Right kidney (tissue), 1 donor: ENCODE results near the gene CCDC63.

ENCODE experiments used
- DNase-seq: peaks from one replicate; pipeline ENCODE4 v3.0.0-alpha.2; 2016

CCDC63 gene

DNA sequence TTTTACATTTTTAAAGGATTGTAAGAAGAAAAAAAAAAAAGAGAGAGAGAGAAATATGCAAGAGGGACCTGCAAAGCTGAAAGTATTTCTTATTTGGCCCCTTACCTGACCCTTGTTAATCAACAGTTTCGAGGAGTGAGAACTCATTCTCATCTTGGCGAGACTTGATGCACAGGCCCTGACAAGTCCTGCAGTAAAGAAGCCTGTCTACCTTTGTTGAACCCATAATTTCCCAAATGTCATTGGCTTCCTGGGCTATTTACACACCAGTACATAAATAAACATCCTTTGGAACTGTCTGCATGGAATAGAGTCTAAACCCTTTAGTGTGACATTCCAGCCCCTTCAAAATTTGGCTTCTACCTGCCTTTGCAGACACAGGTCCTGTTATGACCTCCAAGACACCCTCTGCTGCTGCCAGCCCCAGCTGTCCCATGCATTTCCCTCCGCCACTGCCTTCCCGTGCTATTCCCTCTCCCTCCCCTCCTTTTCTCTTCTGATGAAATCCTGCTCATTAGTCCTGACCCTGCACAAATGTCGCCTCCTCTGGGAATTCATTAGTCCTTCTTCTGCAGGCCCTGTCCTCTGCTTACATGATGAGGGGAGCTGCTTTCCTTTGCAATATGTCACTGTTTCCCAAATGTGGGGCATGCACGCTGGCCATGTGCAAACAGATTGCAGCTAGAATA is 38.5 kb downstream of the CCDC63 start:
- DNase-seq, result no peak

DNA sequence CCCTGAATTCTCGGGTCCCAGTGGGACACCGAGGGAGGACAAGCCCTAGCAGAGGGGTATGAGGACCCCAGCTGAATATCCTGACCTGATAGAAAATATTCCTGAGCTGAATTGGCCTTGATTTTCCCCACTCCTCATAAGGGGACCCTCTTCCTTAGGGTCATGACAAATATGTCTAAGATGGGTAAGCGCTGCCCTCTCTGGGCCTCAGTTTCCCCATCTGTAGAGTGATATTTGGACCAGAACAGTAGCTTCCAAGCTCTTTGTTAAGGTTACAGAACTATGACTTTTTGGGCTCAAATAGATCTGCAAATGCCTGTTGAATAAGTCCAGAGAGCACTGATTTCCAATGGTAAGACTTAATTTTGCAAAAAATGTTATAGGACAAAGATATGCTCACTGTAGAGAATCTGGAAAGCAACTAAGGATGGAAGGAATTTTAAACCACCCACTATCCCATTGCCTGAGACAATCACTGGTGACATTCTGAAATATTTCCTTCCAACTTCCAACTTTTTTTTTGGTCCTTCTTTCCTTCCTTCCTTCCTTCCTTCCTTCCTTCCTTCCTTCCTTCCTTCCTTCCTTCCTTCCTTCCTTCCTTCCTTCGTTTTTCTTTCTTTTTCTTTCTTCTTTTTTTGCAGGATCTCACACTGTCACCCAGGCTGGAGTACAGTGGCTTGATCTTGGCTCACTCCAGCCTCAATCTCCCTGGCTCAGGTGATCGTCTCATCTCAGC is 41.6 kb downstream of the CCDC63 start:
- no peak for DNase-seq

DNA sequence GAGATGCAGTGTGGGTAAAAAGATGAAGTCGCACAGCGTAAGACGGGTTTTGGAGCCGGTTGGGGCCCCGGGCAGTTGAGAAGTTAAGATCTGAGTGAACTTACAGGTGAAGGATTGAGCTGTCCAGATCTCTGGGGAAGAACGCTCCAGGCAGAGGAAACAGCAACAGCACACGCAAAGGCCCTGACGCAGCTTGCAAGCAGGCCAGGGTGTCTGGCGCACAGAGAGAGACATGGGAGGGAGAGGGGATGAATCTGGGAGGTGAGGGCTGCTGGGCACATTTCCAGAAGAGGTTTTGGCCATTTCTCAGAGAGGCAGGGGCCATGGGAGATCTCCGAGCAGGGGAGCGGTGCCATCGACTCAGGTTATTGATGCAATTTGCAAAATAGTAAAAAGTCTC is 42.6 kb downstream of the CCDC63 start:
- DNase-seq, result no peak

DNA sequence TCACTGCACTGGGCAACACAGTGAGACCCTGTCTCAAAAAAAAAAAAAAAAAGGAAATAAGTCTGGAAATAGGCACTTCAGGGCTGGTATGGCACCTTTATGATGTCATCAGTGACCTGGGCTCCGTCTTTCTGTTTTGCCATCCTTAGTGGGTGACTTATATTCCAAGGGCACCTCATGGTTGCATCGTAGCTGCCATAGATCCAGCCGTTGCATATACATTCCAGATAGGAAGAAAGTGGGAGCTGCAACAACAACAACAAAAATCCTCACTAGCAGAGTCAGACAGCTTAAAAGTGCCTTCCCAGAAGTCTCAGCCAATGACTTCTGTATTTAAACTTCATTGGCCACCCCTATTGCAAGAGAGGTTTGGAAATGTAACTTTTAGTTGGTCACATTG is 47.2 kb downstream of the CCDC63 start:
- peak; percentile 17 for DNase-seq

DNA sequence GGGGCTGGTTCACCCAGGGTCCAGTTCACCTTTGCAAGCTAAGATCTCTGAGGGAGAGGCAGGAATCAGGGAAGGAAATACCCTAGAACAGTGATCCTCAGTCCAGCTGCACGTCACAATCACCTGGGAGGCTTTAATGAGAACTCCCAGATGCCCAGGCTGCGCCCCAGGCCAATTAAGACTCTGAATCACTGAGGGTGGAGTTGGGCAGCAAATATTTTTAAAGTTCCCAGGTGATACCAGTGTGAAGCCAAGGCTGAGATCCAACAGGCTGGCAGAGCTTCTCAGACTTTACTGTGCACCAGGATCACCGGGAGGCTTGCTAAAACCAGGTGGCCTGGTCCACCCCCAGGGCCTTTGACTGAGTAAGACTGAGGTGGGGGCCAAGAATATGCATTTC is 49.8 kb downstream of the CCDC63 start:
- no peak for DNase-seq

DNA sequence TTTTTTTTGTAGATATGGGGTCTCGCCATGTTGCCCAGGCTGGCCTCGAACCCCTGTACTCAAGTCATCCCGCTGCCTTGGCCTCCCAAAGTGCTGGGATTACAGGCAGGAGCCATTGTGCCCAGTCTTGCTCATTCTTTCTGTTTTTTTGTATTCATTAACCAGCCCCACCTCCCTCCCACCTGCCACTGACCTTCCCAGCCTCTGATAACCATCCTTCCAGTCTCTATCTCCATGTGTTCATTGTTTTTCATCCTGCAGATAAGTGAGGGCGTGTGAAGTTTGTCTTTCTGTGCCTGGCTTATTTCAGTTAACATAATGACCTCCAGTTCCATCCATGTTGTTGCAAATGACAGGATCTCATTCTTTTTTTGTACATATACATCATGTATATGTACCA is 54.6 kb downstream of the CCDC63 start:
- no peak for DNase-seq

DNA sequence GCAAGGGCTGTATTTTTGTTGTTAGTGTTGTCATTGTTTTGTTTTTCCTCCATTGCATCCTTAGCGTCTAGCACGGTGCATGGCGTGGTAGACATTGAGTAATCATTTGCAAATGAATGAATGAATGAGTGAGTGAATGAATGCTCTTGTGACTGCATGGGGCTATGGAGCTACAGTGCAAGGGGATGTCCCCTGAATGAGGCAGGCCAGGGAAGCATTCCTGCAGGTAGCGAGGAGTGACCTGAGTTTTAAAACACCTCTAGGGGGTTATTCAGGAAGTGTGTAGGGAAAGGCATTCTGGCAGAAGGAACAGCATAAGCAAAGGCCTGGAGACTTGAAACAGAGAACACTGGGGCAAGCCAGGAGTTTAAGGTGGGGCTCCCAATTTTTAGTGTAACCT is 56.7 kb downstream of the CCDC63 start:
- DNase-seq, result no peak

DNA sequence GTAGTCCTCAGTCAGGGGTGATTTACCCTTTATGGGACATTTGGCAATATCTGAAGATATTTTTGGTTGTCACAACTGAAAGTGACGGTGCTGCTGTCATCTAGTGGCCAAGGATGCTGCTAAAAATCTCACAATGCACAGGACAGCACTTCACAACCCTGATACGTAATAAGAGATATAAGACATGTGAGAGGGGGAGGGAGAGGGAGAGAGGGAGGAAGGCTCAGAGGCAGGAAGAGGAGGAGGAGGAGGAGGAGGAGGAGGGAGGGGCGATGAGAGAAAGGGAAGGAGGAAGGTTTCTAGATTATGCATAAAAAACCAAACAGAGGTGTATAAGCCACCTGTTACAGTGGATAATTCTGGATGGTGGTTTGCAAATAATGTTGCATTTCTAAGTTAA is 59.3 kb downstream of the CCDC63 start:
- DNase-seq, result no peak

DNA sequence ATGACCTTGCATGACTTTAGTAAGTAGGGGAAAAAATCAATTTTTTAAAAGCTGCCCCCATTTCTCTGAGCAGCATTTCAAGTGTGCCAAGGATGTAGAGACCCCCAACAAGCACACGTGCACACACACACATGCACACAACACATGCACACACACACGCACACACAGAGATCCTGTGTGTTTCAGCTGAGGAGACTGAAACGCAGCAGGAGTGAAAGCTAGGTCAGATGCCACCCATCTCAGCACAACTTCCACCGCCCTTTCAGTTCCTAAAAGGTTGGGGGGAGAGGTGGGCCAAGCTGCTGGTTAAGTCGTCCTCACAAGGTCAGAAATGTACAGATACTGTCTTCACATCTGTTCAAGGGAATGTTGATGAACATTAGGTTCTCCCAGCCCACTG is 59.7 kb downstream of the CCDC63 start:
- DNase-seq, result no peak

DNA sequence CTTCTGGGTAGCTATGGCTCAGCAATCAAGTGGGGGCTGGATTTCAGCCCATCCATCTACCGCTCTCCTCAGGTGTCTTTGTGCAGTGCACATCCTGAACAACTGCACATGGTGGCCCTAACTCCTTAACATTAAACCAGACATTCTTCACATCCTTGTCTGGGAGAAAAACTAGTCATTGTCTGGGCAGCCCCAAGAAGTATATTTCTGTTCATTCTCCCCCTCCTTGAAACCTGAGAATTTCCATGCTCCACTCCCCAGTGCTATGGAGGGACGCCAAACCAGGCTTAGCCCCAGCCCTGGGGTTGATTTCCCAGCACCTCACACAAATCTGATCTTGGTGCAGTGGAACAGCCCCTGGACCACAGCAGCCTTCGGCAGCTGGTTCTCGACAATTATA is 60.2 kb downstream of the CCDC63 start:
- no peak for DNase-seq

DNA sequence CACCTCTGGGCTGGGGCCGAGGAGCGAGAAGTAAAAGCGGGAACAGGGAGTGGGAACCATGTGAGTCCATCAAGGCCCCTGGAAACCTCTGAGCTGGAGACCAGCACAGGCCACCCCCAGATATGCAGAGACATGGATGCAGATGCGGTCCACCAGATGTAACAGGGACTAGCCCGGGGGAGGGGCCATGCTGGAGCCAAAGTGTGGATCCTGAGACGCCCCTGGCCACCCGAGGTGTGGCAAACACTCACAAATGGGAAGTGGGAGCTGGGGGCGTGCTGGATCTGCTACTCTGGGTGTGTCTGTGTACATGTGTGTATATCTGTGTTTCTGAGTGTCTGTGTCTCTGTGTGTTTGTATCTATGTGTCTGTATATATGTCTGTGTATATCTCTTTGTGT is 60.8 kb downstream of the CCDC63 start:
- no peak for DNase-seq

DNA sequence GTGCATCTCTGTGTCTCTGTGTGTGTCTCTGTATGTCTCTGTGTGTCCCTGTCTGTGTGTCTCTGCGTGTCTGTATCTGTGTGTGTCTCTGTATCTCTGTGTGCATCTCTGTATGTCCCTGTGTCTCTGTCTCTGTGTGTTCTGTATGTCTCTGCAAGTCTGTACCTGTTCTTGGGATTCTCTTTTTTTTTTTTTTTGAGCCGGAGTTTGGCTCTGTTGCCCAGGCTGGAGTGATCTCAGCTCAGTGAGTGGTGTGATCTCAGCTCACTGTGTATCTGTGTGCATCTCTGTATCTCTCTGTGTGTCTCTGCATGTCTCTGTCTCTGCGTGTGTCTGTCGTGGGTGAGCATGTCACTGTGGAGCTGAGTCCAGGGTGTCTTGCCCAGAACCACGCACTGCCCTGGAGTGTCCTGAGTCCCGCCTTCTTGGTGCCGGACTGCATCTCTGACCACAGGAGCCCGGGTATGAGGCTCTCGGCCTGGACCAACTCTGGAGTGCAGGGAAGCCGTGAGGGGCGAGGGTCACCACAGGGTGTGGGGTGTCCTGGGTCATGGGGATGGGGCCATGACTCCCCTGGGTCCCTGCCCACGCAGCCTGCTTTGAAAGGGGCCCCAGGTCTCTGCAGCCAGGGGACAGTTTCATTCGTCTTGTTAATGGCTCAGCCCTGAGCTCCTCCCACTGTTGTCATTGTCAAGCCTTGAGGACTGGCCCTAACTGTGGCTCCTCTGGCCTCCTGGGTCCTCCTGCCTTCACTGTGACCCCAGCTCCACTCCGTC is 61.8 kb downstream of the CCDC63 start:
- DNase-seq, result no peak

DNA sequence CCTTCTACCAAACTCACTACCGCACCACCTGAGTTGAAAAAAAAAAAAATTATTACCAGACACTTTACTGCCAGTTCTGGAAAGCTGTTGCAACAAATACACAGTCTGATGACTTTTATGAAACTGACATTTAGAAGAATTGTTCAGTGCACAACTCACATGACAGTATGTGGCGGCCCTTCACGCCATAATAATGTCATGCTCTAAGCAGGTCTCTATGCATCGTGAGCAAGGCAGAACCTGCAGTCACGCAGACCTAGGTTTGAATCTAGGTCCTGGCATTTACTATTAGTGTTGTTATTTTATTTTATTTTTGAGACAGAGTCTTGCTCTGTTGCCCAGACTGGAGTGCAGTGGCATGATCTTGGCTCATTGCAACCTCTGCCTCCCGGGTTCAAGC is 65.5 kb downstream of the CCDC63 start:
- DNase-seq, result no peak

DNA sequence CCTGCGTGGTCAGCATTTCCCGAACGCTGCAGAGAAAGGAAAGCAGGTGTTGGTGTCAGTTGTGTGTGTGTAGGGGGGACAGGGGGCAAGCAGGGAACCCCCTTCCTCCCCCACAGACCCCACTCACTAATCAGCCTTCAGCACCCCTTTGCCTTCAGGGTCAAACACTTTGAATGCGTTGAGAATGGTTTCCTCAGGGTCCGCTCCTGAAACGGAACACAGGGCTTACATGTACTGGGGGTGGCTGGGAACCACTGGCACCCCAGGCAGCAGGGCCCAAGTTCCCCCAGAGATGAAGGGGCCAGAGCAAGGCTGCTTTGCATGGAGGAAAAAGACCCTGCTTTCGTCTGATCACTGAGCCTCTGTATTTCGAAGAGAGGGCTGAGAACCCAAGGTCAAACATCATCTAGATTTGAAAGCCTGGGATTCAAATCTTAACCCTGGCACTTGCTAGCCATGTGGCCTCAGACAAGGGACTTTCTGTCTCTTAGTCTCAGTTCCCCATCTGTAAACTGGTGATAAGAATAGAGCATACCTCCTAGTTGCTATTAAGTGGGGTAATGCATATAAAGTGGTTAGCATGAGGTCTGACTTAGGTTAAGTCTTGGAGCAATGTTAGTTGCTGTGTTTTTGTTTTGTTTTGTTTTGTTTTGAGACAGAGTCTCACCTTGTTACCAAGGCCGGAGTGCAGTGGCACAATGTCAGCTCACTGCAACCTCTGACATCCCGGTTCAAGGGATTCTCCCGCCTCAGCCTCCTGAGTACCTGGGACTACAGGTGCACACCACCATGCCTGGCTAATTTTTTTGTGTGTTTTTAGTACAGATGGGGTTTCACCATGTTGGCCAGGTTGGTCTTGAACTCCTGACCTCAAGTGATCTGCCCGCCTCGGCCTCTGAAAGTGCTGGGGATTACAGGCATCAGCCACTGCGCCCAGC is 66.6 kb downstream of the CCDC63 start:
- no peak for DNase-seq

DNA sequence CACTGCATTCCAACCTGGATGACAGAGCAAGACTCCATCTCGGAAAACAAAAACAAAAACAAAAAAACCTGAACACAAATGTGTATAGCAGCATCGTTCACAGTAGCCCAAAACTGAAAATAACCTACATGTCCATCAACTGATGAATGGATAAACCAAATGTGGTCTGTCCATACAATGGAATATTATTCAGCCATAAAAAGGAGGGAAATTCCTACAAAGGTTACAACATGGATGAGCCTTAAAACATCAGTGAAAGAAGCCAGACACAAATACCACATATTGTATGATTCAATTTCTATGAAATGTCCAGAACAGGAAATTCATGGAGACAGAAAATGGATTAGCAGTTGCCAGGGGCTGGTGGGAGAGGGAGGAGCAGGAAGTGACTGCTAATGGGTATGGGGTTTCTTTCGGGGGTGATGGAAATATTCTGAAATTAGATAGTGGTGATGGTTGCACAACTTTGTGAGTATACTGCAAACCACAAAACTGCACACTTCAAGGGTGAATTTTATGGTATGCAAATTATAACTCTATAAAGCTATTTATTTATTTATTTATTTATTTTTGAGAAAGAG is 69.6 kb downstream of the CCDC63 start:
- DNase-seq, result no peak

DNA sequence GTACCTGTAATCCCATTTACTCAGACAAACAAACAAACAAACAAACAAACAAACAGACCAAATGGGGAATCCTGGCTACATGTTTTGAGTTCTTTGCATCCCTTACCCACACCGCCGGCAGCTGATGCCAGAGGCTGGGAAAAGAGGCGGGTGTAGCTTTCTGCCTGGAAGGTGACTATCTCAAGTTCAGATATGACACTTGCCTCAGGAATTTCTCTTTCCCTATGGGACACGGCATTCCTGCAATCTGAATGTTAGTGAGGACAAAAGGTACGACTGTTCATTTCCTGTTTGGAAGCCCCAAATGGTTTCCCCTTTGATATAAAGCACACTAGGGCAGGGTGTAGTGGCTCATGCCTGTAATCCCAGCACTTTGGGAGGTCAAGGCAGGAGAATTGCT is 70.7 kb downstream of the CCDC63 start:
- no peak for DNase-seq

DNA sequence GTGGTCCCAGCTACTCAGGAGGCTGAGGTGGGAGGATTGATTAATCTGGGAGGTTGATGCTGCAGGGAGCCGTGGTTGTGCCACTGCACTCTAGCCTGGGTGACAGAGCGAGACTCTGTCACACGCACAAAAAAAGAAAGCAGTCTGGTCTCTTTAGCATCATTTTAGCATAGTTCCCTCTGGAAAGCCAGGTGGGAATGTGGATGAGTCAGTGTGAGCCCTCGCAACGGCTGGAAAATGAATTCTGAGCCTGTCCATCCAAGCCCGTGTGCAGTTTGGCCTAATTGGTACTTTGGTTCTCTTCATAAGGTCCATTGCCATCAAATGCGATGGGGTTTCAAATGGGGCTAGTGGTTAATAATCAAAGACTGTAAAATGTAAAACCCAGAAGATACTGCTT is 71.2 kb downstream of the CCDC63 start:
- DNase-seq, result no peak

DNA sequence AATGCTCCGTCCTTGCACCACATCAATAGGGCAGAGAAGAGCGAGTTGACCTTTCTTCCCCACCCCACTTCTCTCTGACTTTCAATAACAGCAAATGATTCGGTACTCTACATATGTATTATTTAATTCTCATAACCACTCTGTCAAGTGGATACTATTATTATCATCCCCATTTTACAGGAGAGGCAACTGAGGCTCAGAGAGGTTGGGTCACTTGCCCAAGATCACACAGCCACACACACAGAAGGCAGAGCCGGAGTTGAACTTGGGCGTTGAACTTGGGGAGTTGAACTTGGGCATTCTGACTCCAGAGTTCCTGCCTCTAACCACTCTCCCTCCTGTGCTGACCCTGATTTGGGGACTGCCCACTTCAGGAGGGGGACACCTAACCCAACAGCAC is 72.9 kb downstream of the CCDC63 start:
- DNase-seq, result no peak

DNA sequence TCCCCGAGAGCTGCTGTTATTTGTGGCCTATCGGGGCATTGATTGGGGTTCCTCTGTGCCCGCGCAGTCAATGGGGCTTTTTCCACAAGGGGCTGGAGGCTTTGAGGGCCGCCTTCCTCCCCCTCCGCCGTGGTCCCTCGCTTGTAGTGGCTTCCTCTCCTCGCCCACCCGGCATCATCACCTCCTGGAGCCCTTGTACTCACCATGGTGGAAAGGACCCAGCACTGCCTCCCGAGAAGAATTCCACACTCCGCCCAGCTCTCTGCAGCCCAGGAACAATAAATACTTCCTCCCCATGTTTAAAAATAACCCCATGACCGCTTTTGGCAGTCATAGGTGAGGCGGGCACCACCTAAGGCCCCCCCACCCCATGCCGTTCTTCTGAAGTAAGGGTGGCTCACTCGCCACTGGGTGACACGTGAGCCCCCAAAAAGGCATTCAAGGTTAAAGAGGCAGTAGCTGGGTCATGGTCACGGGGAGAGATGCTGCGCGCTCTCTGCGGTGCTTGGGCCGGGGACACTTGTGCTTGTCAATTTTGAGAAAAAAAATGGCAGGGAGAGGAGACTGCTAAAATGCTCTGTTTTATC is 73.6 kb downstream of the CCDC63 start, which contains the start of gene MYL2:
TSS of gene MYL2 (minus strand) at position 256 of the 587 bp plus-strand sequence. CDS start at position 206, 50 bp downstream.
- no peak for DNase-seq

DNA sequence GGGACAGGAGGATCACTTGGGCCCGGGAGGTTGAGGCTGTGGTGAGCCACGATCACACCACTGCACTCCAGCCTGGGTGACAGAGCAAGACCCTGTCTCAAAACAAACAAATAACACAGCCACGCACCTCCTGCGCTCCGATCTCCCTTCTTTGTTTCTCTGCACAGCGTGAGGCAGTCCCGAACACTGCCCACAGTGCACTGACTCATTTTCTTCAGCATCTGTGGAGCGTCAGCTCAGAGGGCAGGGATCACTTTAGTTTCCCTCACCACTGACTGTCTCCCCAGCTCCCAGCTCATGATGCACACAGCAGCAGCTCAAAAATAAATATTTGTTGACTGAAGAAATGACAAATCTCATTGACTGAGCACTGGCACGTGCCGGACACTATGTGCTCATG is 74.5 kb downstream of the CCDC63 start:
- no peak for DNase-seq

DNA sequence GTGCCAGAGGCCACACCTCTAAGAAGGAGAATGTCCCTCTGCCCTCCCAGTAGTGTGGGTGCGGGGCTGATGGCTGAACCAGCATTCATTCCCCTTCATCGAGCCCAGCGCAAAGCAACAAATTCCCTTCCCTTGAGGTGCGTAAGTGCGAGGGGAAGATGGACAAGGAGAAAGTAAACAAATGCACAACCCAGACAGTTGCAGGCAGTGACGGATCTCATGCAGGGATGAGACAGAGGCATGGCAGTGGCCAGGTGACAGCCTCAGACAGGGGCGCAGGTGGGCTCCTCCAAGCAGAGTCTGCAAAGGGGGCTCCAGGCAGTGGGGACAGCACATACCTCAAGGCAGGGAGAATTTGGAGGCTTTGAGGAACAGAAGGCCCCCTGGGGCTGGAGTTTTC is 75.9 kb downstream of the CCDC63 start:
- no peak for DNase-seq

DNA sequence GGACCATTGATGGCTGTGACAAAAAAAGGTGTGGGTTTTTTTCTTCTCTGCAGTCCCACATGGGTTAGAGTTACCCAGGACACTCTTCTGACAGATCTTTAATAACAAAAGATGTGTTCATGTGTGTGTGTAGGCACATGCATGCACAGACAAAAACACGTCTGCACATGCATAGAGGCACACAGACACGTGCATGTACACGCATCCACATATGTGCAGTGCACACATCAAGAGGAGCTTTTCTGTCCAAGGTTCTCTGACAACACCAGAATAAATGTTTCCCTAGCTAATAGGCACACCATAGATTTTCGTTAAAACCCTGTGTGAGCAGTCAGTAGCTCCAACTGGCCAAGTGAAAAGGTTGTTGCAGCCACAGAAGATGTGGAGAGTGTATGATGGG is 76.4 kb downstream of the CCDC63 start:
- no peak for DNase-seq
